HG03460 (cell line): ENCODE measurements around the gene BFSP1.
A peak's percentile ranks its signal among the peaks of the same experiment; 100 is the strongest.

ENCODE experiments used
- ATAC-seq: cut with Tn5 transposase; IDR thresholded peaks from one replicate; pipeline ENCODE4 v1.9.1; 2021; ENCODE audit not compliant: unreplicated experiment

BFSP1 gene

GRCh38 chr20:17530716-17531664 lies at the start of gene BFSP1:
BFSP1 (minus strand) TSS chr20:17531379; CDS start chr20:17531329, 50 bp downstream.
- no peak for ATAC-seq

- no peak for ATAC-seq
Observed at GRCh38 chr20:17580895-17581294, 49.7 kb upstream of the BFSP1 start.

GRCh38 chr20:17579369-17580039 lies 48.3 kb upstream of the BFSP1 start:
- no peak for ATAC-seq

- no peak for ATAC-seq
Observed at GRCh38 chr20:17576215-17576614, 45.0 kb upstream of the BFSP1 start.

- ATAC-seq, result no peak
Observed at GRCh38 chr20:17573463-17573862, 42.3 kb upstream of the BFSP1 start.

- ATAC-seq, result no peak
Observed at GRCh38 chr20:17572034-17572638, 41.0 kb upstream of the BFSP1 start.

- ATAC-seq, result no peak
Observed at GRCh38 chr20:17571153-17571527, 40.0 kb upstream of the BFSP1 start.

- ATAC-seq, result peak; percentile 37
Observed at GRCh38 chr20:17570347-17571152, 39.4 kb upstream of the BFSP1 start.

- peak; percentile 86 for ATAC-seq
Observed at GRCh38 chr20:17569616-17570346, 38.6 kb upstream of the BFSP1 start, which contains the start of gene DSTN. DSTN (plus strand) TSS chr20:17570075; CDS start chr20:17570209, 134 bp downstream.

- no peak for ATAC-seq
Observed at GRCh38 chr20:17568972-17569521, 37.9 kb upstream of the BFSP1 start.

GRCh38 chr20:17568045-17568788 lies 37.0 kb upstream of the BFSP1 start:
- ATAC-seq, result no peak

GRCh38 chr20:17566345-17566744 lies 35.2 kb upstream of the BFSP1 start:
- no peak for ATAC-seq

GRCh38 chr20:17565169-17565845 lies 34.1 kb upstream of the BFSP1 start:
- no peak for ATAC-seq

GRCh38 chr20:17562804-17563305 lies 31.7 kb upstream of the BFSP1 start:
- no peak for ATAC-seq

GRCh38 chr20:17560344-17561074 lies 29.3 kb upstream of the BFSP1 start:
- no peak for ATAC-seq

- no peak for ATAC-seq
Observed at GRCh38 chr20:17559338-17559737, 28.2 kb upstream of the BFSP1 start.

- no peak for ATAC-seq
Observed at GRCh38 chr20:17558941-17559304, 27.7 kb upstream of the BFSP1 start.
